Fibroblast of lung (primary cell): ENCODE data around the gene SCMH1. TPM values are rescaled to one million over a fixed set of nuclear protein-coding genes. Genes with fewer than 3 reads are reported as not detected.
A peak's percentile ranks its signal among the peaks of the same experiment; 100 is the strongest.

Experiments
- DNase-seq, 2 donors: peaks; one replicate each; pipeline versions ENCODE4 v3.0.0 to v3.0.0-alpha.2; 2010; ENCODE audit warnings: low read depth in 2 of 2
- H2AFZ ChIP-seq: 2 replicates; pipeline ENCODE4 v1.5.1; 2012; ENCODE audit warnings: low read length, control low read depth, inconsistent platforms
- H3K27ac ChIP-seq: 2 replicates; pipeline ENCODE4 v1.5.1; 2011; ENCODE audit warnings: low read length, control low read depth; ENCODE audit not compliant: insufficient read depth
- H3K27me3 ChIP-seq: 2 replicates; pipeline ENCODE4 v1.5.1; 2011; ENCODE audit warnings: mild to moderate bottlenecking, low read length; ENCODE audit not compliant: control insufficient read depth, insufficient read depth
- H3K36me3 ChIP-seq: 2 replicates; pipeline ENCODE4 v1.5.1; 2011; ENCODE audit warnings: low read length; ENCODE audit not compliant: control insufficient read depth, insufficient read depth
- H3K4me1 ChIP-seq: 2 replicates; pipeline ENCODE4 v1.5.1; 2011; ENCODE audit warnings: low read length; ENCODE audit not compliant: control insufficient read depth, insufficient read depth; ENCODE audit errors: extremely low read depth
- H3K4me2 ChIP-seq: 2 replicates; pipeline ENCODE4 v1.5.1; 2011; ENCODE audit warnings: low read length, control low read depth; ENCODE audit not compliant: insufficient read depth; ENCODE audit errors: extremely low read depth
- H3K4me3 ChIP-seq, 4 experiments: fragments of 200-600 bp in 1 of 4; sonication (generic) in 1 of 4; replicated peaks in 1 of 4; 2 replicates each; pipeline ENCODE4 v1.5.1; 2011 to 2016; ENCODE audit warnings: low read length in 4 of 4, low read depth in 3 of 4, mild to moderate bottlenecking in 3 of 4, control low read depth in 2 of 4, inconsistent platforms in 1 of 4, mixed read lengths in 1 of 4; ENCODE audit not compliant: insufficient read depth in 1 of 4; ENCODE audit errors: control extremely low read depth in 1 of 4
- H3K79me2 ChIP-seq: 2 replicates; pipeline ENCODE4 v1.5.1; 2012; ENCODE audit warnings: mild to moderate bottlenecking, low read length, inconsistent platforms; ENCODE audit not compliant: control insufficient read depth, insufficient read depth
- H3K9ac ChIP-seq: 2 replicates; pipeline ENCODE4 v1.5.1; 2011; ENCODE audit warnings: mild to moderate bottlenecking, low read length, control low read depth; ENCODE audit not compliant: insufficient read depth
- H3K9me3 ChIP-seq: 2 replicates; pipeline ENCODE4 v1.5.1; 2012; ENCODE audit warnings: low read depth, low read length; ENCODE audit not compliant: control insufficient read depth, insufficient read depth
- H4K20me1 ChIP-seq: 2 replicates; pipeline ENCODE4 v1.5.1; 2011; ENCODE audit warnings: low read length; ENCODE audit not compliant: control insufficient read depth, insufficient read depth; ENCODE audit errors: extremely low read depth
- CTCF ChIP-seq, 2 donors: IDR thresholded peaks in 1 of 2; conservative IDR thresholded peaks in 1 of 2; 1 replicate in 1 of 2; 2 replicates in 1 of 2; pipeline ENCODE4 v1.5.1; 2011 to 2012; ENCODE audit warnings: low read length in 2 of 2, control low read depth in 1 of 2, inconsistent platforms in 1 of 2, low read depth in 1 of 2, mild to moderate bottlenecking in 1 of 2
- EZH2 ChIP-seq: IDR thresholded peaks from 2 replicates; pipeline ENCODE4 v1.5.1; 2012; ENCODE audit warnings: low read length, control low read depth, mild to moderate bottlenecking; ENCODE audit errors: missing control alignments
- polyA plus RNA-seq, 2 donors: library from polyadenylated mRNA; depleted of rRNA in 1 of 2; stranded (reverse) in 1 of 2; unstranded in 1 of 2; fragments of >200 nt; gene quantifications; 2 replicates each; pipeline ENCODE4 v1.2.1, GENCODE V29; 2011 to 2012; ENCODE audit warnings: missing spikeins in 1 of 2
- total RNA-seq: library from RNA; depleted of rRNA; stranded (reverse); fragments of >200 nt; gene quantifications from 2 replicates; pipeline ENCODE4 v1.2.1, GENCODE V29; 2014

Gene SCMH1
- total and polyA plus RNA-seq, 2 donors (not counting 1 experiment from before 2014, with no cell fraction given) = 20.8 to 24.8 TPM

- Histone ChIP-seq H3K27ac (no peak overlapping the region), H4K20me1 (peaks cover 1% of the 10 kb centered on the region), H3K79me2 (peaks cover 16% of the 10 kb centered on the region), H3K9me3 (no peaks in the 10 kb centered on the region), H3K4me1 (peaks cover 4% of the 10 kb centered on the region), H3K4me2 (peak overlapping the region; percentile 80), H3K9ac (no peak overlapping the region), H2AFZ (no peak overlapping the region), H3K4me3 (peak overlapping the region in 2 of 4 experiments; percentile 67), H3K27me3 (no peaks in the 10 kb centered on the region), H3K36me3 (no peaks in the 10 kb centered on the region)
- peak; percentile 64 to 78 for DNase-seq
- no peak for TF ChIP-seq EZH2
- TF ChIP-seq CTCF (conservative IDR thresholded peaks at IDR 0.05 in 1 of 2, IDR thresholded peaks at IDR 0.05 in 1 of 2; ENCODE audit: low read depth in 1 of 2, low read length in 2 of 2) = peak; percentile 42 to 66
Observed at GRCh38 chr1:41239988-41240610, 2.0 kb downstream of the SCMH1 start.

- DNase-seq = peak; percentile 11 to 74
- Histone ChIP-seq H3K4me3 (no peak overlapping the region), H3K9ac (no peak overlapping the region), H3K9me3 (no peaks in the 10 kb centered on the region), H2AFZ (no peak overlapping the region), H3K27ac (no peak overlapping the region), H3K27me3 (no peaks in the 10 kb centered on the region), H3K36me3 (no peaks in the 10 kb centered on the region), H3K79me2 (peaks cover 16% of the 10 kb centered on the region), H3K4me2 (no peak overlapping the region), H3K4me1 (peaks cover 4% of the 10 kb centered on the region), H4K20me1 (peaks cover 1% of the 10 kb centered on the region)
- TF ChIP-seq CTCF (conservative IDR thresholded peaks at IDR 0.05 in 1 of 2, IDR thresholded peaks at IDR 0.05 in 1 of 2; ENCODE audit: low read depth in 1 of 2, low read length in 2 of 2) = no peak
- no peak for TF ChIP-seq EZH2
Observed at GRCh38 chr1:41238311-41238988, 3.7 kb downstream of the SCMH1 start.

- Histone ChIP-seq H3K4me2 (no peak overlapping the region), H2AFZ (no peak overlapping the region), H3K27me3 (no peaks in the 10 kb centered on the region), H3K79me2 (peaks cover 16% of the 10 kb centered on the region), H3K4me1 (peaks cover 2% of the 10 kb centered on the region), H3K36me3 (no peaks in the 10 kb centered on the region), H4K20me1 (peaks cover 1% of the 10 kb centered on the region), H3K9ac (no peak overlapping the region), H3K4me3 (no peak overlapping the region), H3K9me3 (no peaks in the 10 kb centered on the region), H3K27ac (no peak overlapping the region)
- TF ChIP-seq EZH2 (no peak), CTCF (conservative IDR thresholded peaks at IDR 0.05 in 1 of 2, IDR thresholded peaks at IDR 0.05 in 1 of 2; ENCODE audit: low read depth in 1 of 2, low read length in 2 of 2) (no peak)
- DNase-seq = peak in 1 of 2 donors; percentile 72
Observed at GRCh38 chr1:41236781-41237180, 5.3 kb downstream of the SCMH1 start.
